Right lobe of liver (tissue), 4 donors: ENCODE data around the gene SIKE1.

Experiments used
- CTCF ChIP-seq, 4 donors: fragments of 200-600 bp in 3 of 4; fragments of 450-650 bp in 1 of 4; IDR thresholded peaks; one replicate each; pipeline versions ENCODE4 v1.5.1 to v1.8.0; 2016 to 2022; ENCODE audit warnings: antibody characterized with exemption in 4 of 4, mild to moderate bottlenecking in 2 of 4
- POLR2A ChIP-seq: fragments of 450-650 bp; IDR thresholded peaks from one replicate; pipeline ENCODE4 v1.6.1; 2017; ENCODE audit warnings: antibody characterized with exemption, mild to moderate bottlenecking
- donor health status: DM: no; HTN: no; CAD: no.
- donor health status: DM: no; HTN: no; CAD: no.
- donor health status: DM: no; HTN: yes; CAD: no.

DNA sequence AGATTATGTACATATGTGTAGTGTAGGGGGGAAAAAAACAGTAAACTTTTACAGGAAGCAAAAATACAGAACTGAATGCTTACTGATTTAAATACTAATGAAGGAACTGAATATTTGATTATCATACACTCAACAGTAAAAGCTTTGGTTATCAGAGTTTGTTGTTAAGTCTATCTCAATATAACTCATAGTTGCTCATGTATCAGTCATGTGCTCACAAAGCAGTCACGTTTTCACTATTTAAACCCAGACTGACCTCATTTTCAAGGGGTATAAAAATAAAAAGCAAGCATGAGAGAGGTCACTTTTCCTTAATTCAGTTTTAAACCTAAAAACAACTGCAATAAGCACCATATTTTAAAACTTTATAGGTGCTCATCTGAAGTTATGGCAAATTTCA lies 57.0 kb downstream of the SIKE1 start:
- TF ChIP-seq CTCF (IDR thresholded peaks at IDR 0.05): no peak
- no peak for TF ChIP-seq POLR2A
